ENCODE measurements around the gene ST6GALNAC3.

Gene ST6GALNAC3

DNA sequence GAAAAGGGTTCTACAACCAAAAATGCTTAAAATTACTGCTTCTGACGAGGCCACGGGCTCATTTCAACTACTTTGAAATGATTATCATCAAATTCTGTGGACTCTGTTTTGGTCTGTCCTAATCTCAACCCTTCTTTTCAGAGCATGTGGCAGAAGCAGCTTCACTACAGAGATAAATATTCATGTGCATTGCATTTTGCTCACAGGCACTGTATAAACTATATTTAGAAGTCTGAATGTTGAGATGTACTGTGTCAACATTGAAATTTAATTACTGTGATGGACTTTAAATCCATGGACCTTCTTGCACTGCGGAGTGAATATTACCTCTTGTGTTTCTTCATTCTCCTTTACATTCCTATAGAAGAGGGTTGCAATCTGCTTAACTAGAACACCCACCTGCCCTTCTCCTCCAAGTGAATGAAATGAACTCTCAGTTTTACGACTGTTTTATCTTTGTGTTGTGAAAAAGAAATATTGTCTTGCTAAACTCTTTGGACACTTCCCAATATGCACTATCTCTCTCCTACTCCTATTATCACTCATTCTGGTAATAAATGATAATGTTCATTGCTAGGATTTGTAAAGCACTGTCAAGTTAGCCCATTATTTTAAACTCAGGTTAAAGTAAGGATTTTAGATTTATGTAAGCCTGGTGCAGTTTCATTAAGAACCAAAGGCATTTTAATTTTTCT is 511.6 kb downstream of the ST6GALNAC3 start:
- no peak for DNase-seq (ENCODE audit: low spot score)

- DNase-seq (ENCODE audit: low spot score): no peak
Measured at GRCh38 chr1:76587212-76587611, 512.7 kb downstream of the ST6GALNAC3 start.

DNA sequence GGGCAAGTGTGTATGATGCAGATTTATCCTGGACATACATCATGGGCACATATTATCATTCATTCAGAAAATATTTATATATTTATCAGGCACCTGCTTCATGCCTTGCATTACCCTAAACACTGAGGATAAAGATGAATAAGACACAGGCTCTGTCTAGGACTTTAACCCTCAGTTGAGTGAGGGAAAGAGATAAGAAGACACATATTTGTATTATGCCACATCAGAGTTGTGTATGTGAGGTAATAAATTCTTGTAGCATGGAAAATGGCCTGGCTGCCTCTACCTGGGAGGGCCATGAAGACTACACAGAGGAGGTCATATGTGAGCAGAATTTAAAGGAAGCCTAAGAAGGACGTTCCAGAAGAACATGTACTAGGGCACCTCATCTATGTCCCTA is 516.9 kb downstream of the ST6GALNAC3 start:
- no peak for DNase-seq (ENCODE audit: low spot score)

DNA sequence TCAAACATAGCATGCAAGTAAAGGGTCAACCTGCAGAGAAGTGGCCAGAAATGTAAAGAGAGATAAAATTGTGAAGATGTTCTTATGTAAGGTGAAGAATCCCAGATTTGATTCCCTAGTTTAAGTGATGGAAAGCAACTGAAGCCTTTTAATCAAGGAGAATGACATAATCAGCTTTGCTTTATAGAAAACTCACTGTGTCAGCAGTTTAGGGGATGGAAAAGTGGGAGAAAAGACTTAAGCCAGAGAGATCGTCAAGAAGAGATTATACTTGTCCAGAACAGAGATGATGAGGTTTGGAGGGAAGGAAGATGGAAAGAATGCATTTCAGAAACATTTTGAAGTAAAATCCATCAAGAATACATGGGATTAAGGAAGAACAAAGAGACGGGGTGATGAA is 517.4 kb downstream of the ST6GALNAC3 start:
- no peak for DNase-seq (ENCODE audit: low spot score)

GRCh38 chr1:76593141-76593540 is 518.6 kb downstream of the ST6GALNAC3 start:
- DNase-seq (ENCODE audit: low spot score): no peak

DNA sequence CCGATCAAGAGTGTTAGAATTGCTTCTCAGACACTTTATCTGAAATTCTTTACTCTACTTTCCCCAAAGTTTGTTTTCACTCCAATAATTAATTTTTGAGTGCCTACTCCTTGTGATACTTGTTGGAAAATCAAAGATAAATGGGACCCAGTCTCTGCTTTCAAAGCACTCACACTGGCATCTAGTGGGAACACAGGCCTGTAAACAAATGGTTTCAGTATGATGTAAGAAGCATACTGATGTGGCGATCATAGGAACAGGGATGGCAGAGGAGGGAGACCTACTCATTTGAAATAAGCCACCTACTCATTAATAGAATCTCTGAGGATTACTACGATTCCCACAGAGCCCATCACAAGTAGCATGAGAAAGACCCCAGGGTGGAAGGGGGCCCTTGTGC is 519.1 kb downstream of the ST6GALNAC3 start:
- DNase-seq (ENCODE audit: low spot score): no peak

DNA sequence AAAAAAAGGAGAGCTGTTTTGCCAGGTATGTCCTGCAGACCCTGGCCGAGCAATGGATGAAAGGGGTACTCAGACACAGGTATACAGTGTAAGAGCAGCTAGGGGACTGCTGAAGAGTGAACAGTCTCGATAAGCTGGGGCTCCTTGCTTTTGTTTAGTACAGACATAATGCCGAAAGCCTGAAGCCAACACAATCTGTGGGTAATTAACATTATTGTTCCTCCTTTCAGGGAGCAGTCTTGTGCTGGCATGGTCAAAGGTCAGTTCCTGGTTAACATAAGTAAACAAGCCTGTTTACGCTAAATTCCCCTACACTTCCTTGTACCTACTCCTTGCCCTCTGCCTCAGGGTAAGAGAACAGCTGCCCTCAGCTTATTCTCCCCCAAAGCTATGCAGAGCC is 520.5 kb downstream of the ST6GALNAC3 start:
- DNase-seq (ENCODE audit: low spot score): no peak

GRCh38 chr1:76601465-76601864 is 526.9 kb downstream of the ST6GALNAC3 start:
- no peak for DNase-seq (ENCODE audit: low spot score)

- DNase-seq (ENCODE audit: low spot score): no peak
Measured at GRCh38 chr1:76607717-76608116, 533.2 kb downstream of the ST6GALNAC3 start.

GRCh38 chr1:76611770-76612445 is 537.4 kb downstream of the ST6GALNAC3 start:
- no peak for DNase-seq (ENCODE audit: low spot score)

DNA sequence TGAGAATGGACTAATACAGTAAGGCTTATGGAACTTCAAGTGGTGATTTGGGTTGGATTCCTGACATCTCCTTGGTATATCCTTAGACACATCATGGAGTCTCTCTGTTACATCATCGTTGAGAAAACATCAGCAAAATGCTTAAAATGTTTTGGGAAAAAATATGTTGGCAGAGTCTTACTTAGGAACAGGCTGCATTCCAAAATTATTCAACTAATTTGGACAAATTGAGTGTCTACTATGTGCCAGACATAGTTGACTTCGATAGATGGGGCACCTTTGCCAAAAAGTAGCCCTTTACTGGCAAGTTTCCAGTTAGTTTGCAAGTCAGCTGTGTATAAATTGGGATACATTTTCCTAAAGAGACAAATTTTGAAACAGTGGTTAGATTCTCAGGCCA is 539.3 kb downstream of the ST6GALNAC3 start:
- DNase-seq (ENCODE audit: low spot score): no peak

DNA sequence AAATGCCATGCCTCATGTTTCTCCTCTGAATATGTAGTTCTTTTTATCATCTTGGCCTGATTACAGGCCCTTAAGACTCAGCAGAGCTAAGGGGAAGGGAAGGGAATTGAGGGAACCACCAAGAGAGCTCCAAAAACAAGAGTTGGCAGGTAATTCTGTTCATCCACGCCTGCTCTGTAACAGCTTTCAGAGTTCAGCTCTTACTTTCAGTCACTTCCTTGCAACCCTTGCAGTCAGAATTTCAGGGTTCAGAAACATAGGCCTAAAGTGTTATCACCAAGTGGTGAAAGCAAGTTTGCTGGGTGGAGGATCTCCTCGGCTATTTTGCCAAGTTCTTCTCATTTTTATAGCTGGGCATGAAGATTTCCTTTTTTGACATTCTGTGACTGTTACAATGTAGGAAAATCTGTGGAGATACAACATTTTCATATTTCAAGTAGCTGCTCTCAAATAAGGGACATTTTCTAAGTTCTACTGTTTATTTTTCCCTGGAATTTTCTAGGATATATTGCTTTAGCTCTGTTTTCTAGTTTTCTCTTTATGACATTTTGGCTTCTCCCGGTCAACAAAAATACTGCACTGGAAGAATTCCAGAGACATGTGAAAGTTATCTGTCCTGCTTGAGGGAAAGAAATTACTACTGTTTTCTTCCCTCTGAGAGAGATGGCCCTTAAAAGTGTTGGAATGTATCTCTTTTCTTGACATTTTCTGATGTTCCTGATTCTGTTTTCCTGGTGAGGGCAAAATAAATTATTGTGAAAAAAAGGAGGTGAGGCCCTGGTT is 540.9 kb downstream of the ST6GALNAC3 start:
- DNase-seq (ENCODE audit: low spot score): no peak

DNA sequence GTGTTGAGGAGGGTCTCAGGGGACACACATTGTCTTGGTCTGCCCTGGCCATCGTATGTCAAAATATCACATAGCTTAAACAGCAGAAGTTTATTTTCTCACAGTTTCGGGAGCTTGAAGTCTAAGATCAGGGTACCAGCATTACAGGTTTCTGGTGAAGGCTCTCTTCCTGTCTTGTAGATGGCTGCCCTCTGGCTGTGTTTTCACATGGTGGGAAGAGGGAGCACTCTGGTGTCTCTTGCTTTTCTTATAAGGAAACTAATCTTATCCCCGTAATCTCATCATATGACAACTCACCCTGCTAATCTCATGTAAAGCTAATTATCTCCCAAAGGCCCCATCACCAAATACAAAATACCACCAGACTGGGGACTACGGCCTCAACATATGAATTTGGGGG is 545.8 kb downstream of the ST6GALNAC3 start:
- DNase-seq (ENCODE audit: low spot score): no peak

DNA sequence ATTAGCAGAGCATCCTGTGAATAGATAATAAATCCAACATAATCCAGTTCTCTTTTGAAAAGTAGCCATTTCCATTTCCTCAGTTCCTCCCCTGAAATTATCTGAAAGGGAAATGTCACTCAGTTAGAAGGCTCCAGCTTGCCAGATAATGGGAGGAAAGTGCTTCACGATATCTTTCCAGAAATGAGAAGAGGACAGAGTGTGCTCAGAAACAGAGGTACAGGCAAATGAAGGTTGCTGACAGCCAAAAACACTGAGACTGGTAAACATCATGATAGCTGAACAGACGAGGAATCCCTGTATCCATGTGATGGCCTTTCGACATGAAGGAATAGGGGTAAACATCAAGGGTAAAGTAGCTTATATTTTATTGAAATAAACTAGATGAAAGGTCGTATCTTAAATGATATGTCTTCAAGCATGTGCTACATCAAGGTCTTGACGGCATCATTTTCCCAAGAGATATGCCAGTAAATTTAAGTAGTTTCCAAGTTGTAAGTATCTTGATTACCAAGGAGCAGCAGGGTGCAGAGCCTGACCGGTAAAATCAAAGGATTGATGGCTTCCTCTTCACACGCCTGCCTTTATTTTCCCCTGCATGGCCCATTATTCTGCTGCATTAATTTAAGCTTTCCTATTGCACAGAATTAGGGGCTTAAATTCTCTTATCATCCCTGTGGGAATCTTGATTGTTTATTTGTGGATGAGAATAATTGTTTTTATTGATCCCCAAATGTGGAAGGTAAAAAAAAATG is 548.4 kb downstream of the ST6GALNAC3 start:
- DNase-seq (ENCODE audit: low spot score): no peak

- DNase-seq (ENCODE audit: low spot score): no peak
Measured at GRCh38 chr1:76625886-76626678, 551.5 kb downstream of the ST6GALNAC3 start.

GRCh38 chr1:76627498-76627897 is 553.0 kb downstream of the ST6GALNAC3 start:
- DNase-seq (ENCODE audit: low spot score): no peak

DNA sequence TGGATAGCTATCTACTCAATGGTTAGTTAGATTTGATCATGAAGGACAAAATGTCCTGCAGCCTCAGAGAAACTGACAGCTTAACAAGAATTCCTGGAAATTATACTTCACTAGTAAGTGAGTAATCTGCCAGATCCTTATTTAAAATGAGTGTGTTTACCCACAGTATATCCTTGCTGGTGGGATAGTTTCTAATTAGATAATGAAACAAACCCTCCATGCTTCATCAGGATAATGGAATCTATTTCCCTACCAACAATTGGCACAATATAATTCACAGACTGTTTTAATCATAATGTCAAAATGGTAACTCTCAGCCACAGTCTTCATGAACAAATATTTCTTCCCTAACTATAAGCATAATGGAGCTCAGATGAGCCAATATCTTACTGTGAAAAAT is 553.4 kb downstream of the ST6GALNAC3 start:
- DNase-seq (ENCODE audit: low spot score): no peak

GRCh38 chr1:76632136-76632535 is 557.6 kb downstream of the ST6GALNAC3 start:
- no peak for DNase-seq (ENCODE audit: low spot score)

GRCh38 chr1:76635784-76636183 is 561.2 kb downstream of the ST6GALNAC3 start:
- no peak for DNase-seq (ENCODE audit: low spot score)

GRCh38 chr1:76639181-76639580 is 564.6 kb downstream of the ST6GALNAC3 start:
- DNase-seq (ENCODE audit: low spot score): no peak

DNA sequence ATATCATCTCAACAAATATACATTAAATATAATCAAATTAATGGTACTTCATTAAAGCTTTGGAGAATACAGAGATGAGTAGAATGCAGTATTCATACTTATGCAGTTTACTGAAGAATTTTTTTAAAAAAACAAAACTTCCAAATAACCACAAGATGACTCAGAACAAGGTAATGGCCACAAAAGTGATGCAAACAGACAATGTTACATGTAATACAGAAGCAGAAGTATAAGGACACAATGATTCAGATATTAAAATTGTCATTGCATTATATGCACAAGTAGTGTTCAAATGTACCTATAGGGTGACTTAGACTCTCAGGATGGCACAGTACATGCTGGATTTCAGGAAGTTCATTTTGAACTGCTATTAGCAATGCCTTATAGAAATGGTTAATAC is 565.5 kb downstream of the ST6GALNAC3 start:
- no peak for DNase-seq (ENCODE audit: low spot score)

DNA sequence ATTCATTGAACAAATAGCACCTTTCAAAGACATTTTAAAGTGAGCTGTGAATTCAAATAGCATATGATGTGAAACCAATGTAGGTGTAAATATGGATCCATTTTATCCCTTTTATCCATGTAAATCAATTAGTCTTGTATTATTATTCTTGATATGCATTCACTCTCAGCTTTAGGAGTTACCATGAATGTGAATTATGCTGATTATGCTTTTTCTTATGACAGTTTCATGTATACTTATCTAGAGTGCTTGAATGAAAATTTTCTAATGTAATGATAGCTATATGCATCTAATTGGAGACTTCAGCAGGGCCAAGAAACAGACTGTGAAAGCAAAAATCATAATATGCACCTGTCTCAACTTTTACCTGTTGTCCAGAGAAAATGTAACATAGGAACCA is 566.2 kb downstream of the ST6GALNAC3 start:
- no peak for DNase-seq (ENCODE audit: low spot score)
